MCF 10A (cell line): ENCODE results near the gene PHC1. TPM values are rescaled to one million over a fixed set of nuclear protein-coding genes. Genes with fewer than 3 reads are reported as not detected.
"Not testable (repeated sequence)": the region's sequence is repeated elsewhere in the genome, so short reads cannot be mapped to it uniquely, and the experiment has no call there.

Experiments used
- BruUV-seq: library from RNA; stranded (reverse); fragments of 400-500 nt; replicated peaks from 2 replicates; lab custom pipeline; 2021; lab: Mats Ljungman, UMichigan
- CTCF ChIA-PET: fragments of 300-600 bp; sonication (Branson Sonifier 250); formaldehyde crosslinking; extraction: SDS; loops from one replicate; lab custom pipeline; 2021; ENCODE audit warnings: antibody characterized with exemption, inconsistent platforms; lab: Yijun Ruan, JAX
- POLR2A ChIA-PET: fragments of 300-600, 350-650 bp; sonication (Branson Sonifier 250); formaldehyde crosslinking; extraction: SDS; loops from one replicate; lab custom pipeline; 2020; ENCODE audit warnings: antibody characterized with exemption, inconsistent platforms; lab: Yijun Ruan, JAX
- DNase-seq: peaks from one replicate; pipeline ENCODE4 v3.0.0-alpha.2; 2018; ENCODE audit not compliant: unreplicated experiment
- H3K27ac Mint-ChIP-seq: one replicate; pipeline ENCODE4 v1.8.0; 2022; ENCODE audit warnings: mild to moderate bottlenecking, low read depth, mixed read lengths; ENCODE audit not compliant: unreplicated experiment
- H3K27me3 Mint-ChIP-seq: one replicate; pipeline ENCODE4 v1.8.0; 2022; ENCODE audit warnings: mixed read lengths; ENCODE audit not compliant: insufficient read depth, unreplicated experiment
- H3K36me3 Mint-ChIP-seq: one replicate; pipeline ENCODE4 v1.8.0; 2022; ENCODE audit warnings: mild to moderate bottlenecking, moderate library complexity, mixed read lengths; ENCODE audit not compliant: insufficient read depth, unreplicated experiment
- H3K4me1 Mint-ChIP-seq: one replicate; pipeline ENCODE4 v1.8.0; 2022; ENCODE audit warnings: mixed read lengths; ENCODE audit not compliant: insufficient read depth, unreplicated experiment
- H3K4me3 Mint-ChIP-seq: one replicate; pipeline ENCODE4 v1.8.0; 2022; ENCODE audit warnings: mild to moderate bottlenecking, moderate library complexity, mixed read lengths; ENCODE audit not compliant: unreplicated experiment
- H3K9me3 Mint-ChIP-seq: one replicate; pipeline ENCODE4 v1.8.0; 2022; ENCODE audit warnings: mixed read lengths; ENCODE audit not compliant: unreplicated experiment
- CTCF ChIP-seq: fragments of 200-600 bp; IDR thresholded peaks from one replicate; pipeline ENCODE4 v1.8.0; 2022; ENCODE audit warnings: antibody characterized with exemption, mild to moderate bottlenecking; ENCODE audit not compliant: unreplicated experiment
- intact Hi-C: fragments of 100-400 bp; cut with micrococcal nuclease; formaldehyde crosslinking; loops from 2 replicates; pipeline ENCODE4 v1.14.1; 2022
- total RNA-seq: library from RNA; stranded (reverse); gene quantifications from 2 replicates; pipeline ENCODE4 v1.2.3, GENCODE V29; 2022

The PHC1 gene
- total RNA-seq, 1 experiment from 2014 or later, result 23.0 TPM

GRCh38 chr12:8894986-8895385, 19.3 kb upstream of the PHC1 start:
- Mint-ChIP-seq H3K36me3 (no peaks in the 10 kb centered on the region), H3K27ac (no peak overlapping the region), H3K4me1 (peaks cover 6% of the 10 kb centered on the region), H3K27me3 (no peaks in the 10 kb centered on the region), H3K9me3 (no peaks in the 10 kb centered on the region), H3K4me3 (no peak overlapping the region)
- TF ChIP-seq CTCF, result no peak
- no peak for DNase-seq
- intact Hi-C loops, result loop anchor here (5.0 to 10.0 kb wide), 2 partner anchors 120 to 353 kb away; partner anchors contain the start of gene CLEC4E
- no TSS peak for BruUV-seq
- CTCF ChIA-PET, result interaction anchor here (0.7 to 2.7 kb wide), 6 partner anchors 18 to 237 kb away, joined by 3 to 13 read pairs (median 4); no protein-coding TSS in a partner anchor
- POLR2A ChIA-PET, result interaction anchor here (1.1 kb wide), 1 partner anchor 19 kb away, joined by 3 read pairs; no protein-coding TSS in a partner anchor

- no peaks in the 10 kb centered on the region for H3K36me3 Mint-ChIP-seq
- POLR2A ChIA-PET, result no interaction called here
- no TSS peak for BruUV-seq
- no peak for TF ChIP-seq CTCF
- H3K4me1 Mint-ChIP-seq, result no peaks in the 10 kb centered on the region
- intact Hi-C loops, result loop anchor here (10.0 kb wide), 1 partner anchor 122 kb away; no protein-coding TSS in a partner anchor
- DNase-seq, result no peak
- no peaks in the 10 kb centered on the region for H3K9me3 Mint-ChIP-seq
- no peak overlapping the region for H3K27ac Mint-ChIP-seq
- H3K4me3 Mint-ChIP-seq, result no peak overlapping the region
- no peaks in the 10 kb centered on the region for H3K27me3 Mint-ChIP-seq
- CTCF ChIA-PET, result interaction anchor here (0.6 to 1.2 kb wide), 3 partner anchors 214 to 352 kb away, joined by 3 to 4 read pairs (median 3); no protein-coding TSS in a partner anchor
Measured at GRCh38 chr12:8897081-8897480, 17.2 kb upstream of the PHC1 start.

- ChIA-PET POLR2A (no interaction called here), CTCF (interaction anchor here (1.4 kb wide), 1 partner anchor 9 kb away, joined by 7 read pairs; no protein-coding TSS in a partner anchor)
- Mint-ChIP-seq H3K27ac (no peak overlapping the region), H3K27me3 (no peaks in the 10 kb centered on the region), H3K4me1 (no peaks in the 10 kb centered on the region), H3K36me3 (no peaks in the 10 kb centered on the region), H3K4me3 (no peak overlapping the region), H3K9me3 (no peaks in the 10 kb centered on the region)
- TF ChIP-seq CTCF, result no peak
- no TSS peak for BruUV-seq
- intact Hi-C loops, result loop anchor here (10.0 kb wide), 1 partner anchor 125 kb away; no protein-coding TSS in a partner anchor
- no peak for DNase-seq
Measured at GRCh38 chr12:8899830-8900229, 14.5 kb upstream of the PHC1 start.

- H3K27ac Mint-ChIP-seq, H3K9me3 Mint-ChIP-seq, CTCF ChIA-PET, BruUV-seq, H3K27me3 Mint-ChIP-seq, DNase-seq, H3K4me1 Mint-ChIP-seq, H3K36me3 Mint-ChIP-seq, H3K4me3 Mint-ChIP-seq, intact Hi-C loops, POLR2A ChIA-PET: not testable (repeated sequence)
Measured at GRCh38 chr12:8902703-8903102, 11.6 kb upstream of the PHC1 start.
